ENCODE results near the gene CFAP74.

The CFAP74 gene

DNA sequence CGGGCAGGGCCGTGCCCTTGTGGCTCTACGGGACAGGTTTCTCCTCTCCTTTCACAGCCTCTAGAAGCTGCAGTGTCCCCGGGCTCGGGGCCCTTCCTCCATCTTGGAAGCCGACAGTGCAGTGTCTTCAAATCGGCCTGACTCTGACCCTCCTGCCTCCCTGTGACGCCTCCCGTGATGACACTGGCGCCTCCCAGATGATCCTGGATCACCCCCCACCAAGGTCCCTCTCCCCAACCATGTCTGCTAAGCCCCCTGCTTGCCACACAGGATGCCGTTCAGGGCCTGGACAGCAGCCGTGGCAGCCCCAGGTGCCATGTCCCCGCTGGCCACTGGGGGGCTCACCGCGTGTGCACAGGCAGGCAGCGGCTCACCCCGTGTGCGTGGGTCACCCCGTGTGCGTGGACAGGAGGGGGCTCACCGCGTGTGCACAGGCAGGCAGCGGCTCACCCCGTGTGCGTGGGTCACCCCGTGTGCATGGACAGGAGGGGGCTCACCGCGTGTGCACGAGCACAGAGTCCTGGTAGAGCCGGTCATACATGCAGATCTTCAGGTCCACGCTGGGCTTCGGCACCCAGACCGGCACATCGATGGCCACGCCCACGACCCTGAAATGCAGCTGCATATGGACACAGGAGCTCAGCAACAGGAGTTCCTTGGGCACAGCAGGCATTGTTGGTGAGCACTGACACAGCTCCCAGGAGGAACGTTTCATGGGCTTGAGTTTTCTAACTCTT, 59.6 kb downstream of the CFAP74 start:
- DNase-seq (ENCODE audit: low read depth), result no peak
- H3K4me3 ChIP-seq (ENCODE audit: control insufficient read depth, low read depth, low read length), result no peak overlapping the region

DNA sequence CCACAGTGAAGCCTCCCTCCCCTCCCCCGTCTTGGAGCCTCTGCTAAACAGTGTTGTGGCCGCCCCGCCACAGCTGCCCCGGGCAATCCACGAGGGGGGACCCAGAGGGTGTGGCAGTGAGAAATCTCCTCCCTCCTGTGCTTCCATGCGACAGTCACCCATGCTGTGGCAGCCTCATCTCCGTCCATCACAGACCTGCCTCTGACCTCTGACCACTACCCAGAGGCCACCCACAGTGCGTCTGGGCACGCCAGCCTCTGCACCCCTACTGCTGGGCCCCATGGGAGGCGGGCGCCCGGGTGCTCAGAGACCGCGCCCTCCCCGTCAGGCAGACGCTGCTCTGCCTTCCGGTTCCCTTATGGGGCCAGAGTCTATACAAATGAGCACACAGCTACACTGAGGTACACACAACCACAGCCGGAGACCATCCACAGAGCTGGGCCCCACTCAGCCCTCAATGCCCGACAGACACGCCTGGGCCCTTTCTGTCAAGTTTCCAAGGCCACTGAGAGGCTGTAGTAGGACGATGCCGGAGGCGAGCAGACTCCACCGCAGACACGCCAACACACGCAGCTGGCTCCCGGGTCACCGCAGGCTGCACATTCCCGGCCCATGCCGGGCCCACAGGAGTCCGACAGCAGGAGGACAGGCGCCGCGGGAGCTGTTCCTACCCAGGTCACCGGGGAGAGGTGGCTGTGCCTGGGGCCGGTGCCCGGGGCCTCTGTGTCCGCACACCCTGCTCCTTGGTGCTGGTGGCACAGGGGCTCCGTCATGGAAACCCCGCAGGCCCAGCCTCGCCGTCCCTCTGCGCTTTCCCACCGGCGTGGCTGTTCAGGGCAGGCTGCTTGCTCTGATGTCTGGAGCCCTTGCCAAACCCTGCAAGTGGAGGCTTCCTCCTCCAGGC, 60.6 kb downstream of the CFAP74 start:
- DNase-seq (ENCODE audit: low read depth), result no peak
- TF ChIP-seq, protein P1, sequence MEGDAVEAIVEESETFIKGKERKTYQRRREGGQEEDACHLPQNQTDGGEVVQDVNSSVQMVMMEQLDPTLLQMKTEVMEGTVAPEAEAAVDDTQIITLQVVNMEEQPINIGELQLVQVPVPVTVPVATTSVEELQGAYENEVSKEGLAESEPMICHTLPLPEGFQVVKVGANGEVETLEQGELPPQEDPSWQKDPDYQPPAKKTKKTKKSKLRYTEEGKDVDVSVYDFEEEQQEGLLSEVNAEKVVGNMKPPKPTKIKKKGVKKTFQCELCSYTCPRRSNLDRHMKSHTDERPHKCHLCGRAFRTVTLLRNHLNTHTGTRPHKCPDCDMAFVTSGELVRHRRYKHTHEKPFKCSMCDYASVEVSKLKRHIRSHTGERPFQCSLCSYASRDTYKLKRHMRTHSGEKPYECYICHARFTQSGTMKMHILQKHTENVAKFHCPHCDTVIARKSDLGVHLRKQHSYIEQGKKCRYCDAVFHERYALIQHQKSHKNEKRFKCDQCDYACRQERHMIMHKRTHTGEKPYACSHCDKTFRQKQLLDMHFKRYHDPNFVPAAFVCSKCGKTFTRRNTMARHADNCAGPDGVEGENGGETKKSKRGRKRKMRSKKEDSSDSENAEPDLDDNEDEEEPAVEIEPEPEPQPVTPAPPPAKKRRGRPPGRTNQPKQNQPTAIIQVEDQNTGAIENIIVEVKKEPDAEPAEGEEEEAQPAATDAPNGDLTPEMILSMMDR (conservative IDR thresholded peaks at IDR 0.05; ENCODE audit: control insufficient read depth, insufficient read depth, low read depth, low read length), result no peak
- H3K4me3 ChIP-seq (ENCODE audit: control insufficient read depth, low read depth, low read length), result no peak overlapping the region

More for the DNA sequence above, 59.6 kb downstream of the CFAP74 start:
- TF ChIP-seq, protein P1 (conservative IDR thresholded peaks at IDR 0.05; ENCODE audit: control insufficient read depth, insufficient read depth, low read depth, low read length), result peak; percentile 59

DNA sequence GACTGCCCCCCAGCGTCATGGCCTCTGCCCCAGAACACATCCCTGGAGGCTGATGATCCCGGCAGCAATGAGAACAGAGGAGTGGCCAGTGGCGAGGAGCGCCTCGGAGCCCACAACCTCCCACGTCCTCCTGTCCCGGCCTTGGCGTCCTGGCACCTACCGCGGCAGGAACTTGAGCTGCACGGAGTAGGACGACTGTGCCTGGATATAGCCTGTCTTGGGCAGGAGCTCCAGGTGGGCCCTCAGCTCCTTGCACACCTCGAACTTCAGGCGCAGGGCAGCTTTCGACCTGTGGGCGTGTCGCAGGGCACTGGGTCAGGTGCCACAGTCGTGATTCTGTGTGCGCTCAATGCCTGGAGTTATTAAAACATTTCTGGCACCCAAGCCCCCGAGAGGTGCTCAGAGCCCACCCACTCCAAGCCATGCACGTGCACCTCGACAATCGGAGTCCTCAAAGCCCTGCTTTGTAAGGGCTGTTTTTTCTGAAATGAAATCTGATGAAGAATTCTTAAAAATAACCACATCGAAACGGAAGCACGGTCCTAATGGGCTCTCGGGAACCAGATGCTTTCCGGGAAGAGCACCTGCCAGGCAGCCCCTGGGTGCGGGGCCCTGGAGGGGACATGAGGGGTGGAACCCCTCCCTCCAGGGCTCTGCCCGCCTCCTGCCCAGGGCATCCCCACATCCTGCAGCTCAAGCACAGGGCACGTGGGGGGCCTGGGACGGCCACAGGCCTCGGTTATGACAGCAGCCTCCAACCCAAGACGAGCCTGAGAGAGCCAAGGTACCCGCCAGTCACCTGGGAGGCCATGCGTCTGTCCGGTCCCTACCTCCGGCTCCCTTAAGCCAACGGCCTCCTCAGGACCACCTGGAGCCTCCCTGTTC, 61.5 kb downstream of the CFAP74 start:
- TF ChIP-seq, protein P1 (conservative IDR thresholded peaks at IDR 0.05; ENCODE audit: control insufficient read depth, insufficient read depth, low read depth, low read length), result no peak
- no peak for DNase-seq (ENCODE audit: low read depth)
- H3K4me3 ChIP-seq (ENCODE audit: control insufficient read depth, low read depth, low read length), result no peak overlapping the region

DNA sequence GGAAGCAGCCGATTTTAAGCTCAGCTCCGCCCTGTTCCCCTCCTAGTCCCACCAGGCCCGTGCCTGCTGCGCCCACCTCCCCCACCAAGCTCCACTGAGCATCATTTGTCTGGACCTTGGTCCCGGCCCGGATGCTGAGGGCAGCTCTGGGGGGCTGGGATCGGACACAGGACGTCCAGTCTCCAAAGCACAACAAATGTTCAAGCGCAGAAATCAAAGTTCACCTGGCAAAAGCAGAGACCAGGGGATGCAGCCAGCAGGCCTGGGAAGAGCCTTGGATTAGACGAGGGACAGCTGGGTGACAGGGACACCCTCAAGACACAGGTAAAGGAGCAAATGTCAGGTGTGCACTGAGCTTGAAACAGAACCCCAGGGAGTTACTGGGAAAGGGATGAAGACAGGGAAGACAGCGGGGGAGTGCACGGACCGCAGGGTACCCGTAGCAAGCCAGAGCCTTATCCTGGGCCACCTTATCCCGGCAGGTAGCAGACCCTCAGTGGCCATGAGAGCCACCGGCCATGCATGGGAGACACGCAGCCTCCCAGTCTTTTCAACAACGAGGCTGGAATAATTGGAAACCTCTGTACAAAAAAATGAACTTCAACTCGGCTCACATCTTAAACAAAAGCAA, 62.3 kb downstream of the CFAP74 start:
- TF ChIP-seq, protein P1 (conservative IDR thresholded peaks at IDR 0.05; ENCODE audit: control insufficient read depth, insufficient read depth, low read depth, low read length), result no peak
- H3K4me3 ChIP-seq (ENCODE audit: control insufficient read depth, low read depth, low read length), result no peak overlapping the region
- DNase-seq (ENCODE audit: low read depth), result no peak

DNA sequence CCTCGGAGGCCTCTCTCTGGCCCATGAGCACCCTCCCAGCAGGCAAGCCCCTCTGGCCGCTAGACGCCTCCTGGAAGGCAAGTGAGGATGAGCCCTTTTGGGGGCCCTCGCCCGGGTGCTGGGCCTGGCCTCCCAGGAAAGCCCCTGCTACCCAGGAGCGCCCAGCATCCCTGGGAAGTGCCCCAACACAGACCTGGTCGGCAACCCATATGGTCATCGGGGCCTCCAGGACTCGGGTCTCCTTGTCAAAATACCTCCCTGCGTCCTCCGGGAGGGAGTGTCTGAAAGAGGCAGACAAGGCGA, 63.5 kb downstream of the CFAP74 start:
- no peak overlapping the region for H3K4me3 ChIP-seq (ENCODE audit: control insufficient read depth, low read depth, low read length)
- TF ChIP-seq, protein P1 (conservative IDR thresholded peaks at IDR 0.05; ENCODE audit: control insufficient read depth, insufficient read depth, low read depth, low read length), result no peak
- no peak for DNase-seq (ENCODE audit: low read depth)

Data from fibroblast of mammary gland (primary cell).